NB4 (cell line): Measurements from ENCODE around the gene PPARA.

Experiments
- CTCF ChIP-seq: IDR thresholded peaks from one replicate; pipeline ENCODE4 v1.5.1; 2012; ENCODE audit warnings: low read depth, low read length
- MAX ChIP-seq: IDR thresholded peaks from 2 replicates; pipeline ENCODE4 v1.6.1; 2011; ENCODE audit warnings: low read depth, low read length
- MYC ChIP-seq: IDR thresholded peaks from 2 replicates; pipeline ENCODE4 v1.6.1; 2011; ENCODE audit warnings: low read depth, low read length
- POLR2A ChIP-seq: IDR thresholded peaks from 2 replicates; pipeline ENCODE4 v1.6.1; 2011; ENCODE audit warnings: mild to moderate bottlenecking; ENCODE audit not compliant: insufficient read length; ENCODE audit errors: extremely low read depth

GRCh38 chr22:46133588-46133855 is 16.8 kb upstream of the PPARA start:
- TF ChIP-seq POLR2A = no peak
- no peak for TF ChIP-seq CTCF
- TF ChIP-seq MYC = no peak
- no peak for TF ChIP-seq MAX
